ENCODE measurements around the gene ATG5. TPM values are rescaled to one million over a fixed set of nuclear protein-coding genes. Genes with fewer than 3 reads are reported as not detected.

Gene ATG5
- 57.8 and 61.9 TPM in 2 replicates for total RNA-seq

DNA sequence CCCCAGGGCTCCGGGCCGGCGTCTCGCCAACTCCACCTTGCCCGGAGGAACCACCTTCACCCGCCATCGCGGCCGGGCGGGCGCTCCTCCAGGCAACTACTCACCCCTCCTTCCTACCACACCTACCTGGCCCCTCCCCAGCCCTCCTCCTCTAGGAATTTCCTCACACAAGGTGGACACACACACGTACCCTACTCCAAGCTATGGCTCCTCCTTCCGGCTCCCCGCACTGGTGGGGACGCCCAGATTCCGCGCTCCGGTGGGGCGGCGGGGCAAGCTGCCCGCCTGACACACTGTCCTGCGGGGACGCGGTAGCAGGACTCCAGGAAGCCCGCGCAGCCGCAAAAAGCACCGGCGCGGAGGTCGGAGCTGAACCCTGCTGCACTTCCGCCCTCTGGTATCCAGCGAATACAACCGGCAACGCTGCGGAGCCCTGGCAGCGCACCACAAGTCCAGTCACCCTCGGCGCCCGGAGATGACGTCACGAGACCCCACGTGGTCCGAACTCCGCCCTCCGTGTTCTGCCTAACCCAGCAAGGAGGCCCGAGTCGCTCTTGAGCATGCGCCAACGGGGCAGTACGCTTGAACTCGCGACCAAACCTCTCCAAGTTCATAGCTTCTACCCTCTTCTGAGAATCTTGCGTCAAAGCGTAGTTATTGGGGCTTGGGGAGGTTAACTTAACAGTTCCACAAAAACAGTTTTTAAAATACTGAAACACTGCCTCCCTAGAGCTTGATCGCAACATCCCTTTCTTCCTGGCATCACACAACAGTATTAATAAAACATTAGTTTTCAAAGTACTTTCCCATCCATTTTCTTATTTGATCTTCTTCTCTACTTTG lies at the start of gene ATG5:
TSS of gene ATG5 (minus strand) at position 425 of the 843 bp plus-strand sequence. CDS start 9,552 bp downstream, outside the sequence.

GRCh38 chr6:106360410-106360988 lies 34.9 kb upstream of the ATG5 start, which contains the start of gene CRYBG1:
CRYBG1 (plus strand) TSS chr6:106360717; CDS start chr6:106360909, 192 bp downstream.

Other genes starting within 250 kb of the ATG5 start
- 0.94 and 3.4 TPM in 2 replicates for gene PRDM1, start 239.4 kb downstream of the ATG5 start, total RNA-seq
- gene CRYBG1, start 35.0 kb upstream of the ATG5 start, total RNA-seq, result 10.2 and 15.9 TPM in 2 replicates